B cell (primary cell): ENCODE data around the gene DDX54. TPM values are rescaled to one million over a fixed set of nuclear protein-coding genes. Genes with fewer than 3 reads are reported as not detected.

Experiments used
- ATAC-seq: fragments of 200-7000 bp; cut with Tn5 transposase; one replicate; pipeline ENCODE4 v1.10.0; 2021; ENCODE audit warnings: low read depth, mild to moderate bottlenecking, moderate number of reproducible peaks, moderate library complexity
- CTCF ChIA-PET: fragments of 350-600 bp; sonication (Branson Sonifier 250); formaldehyde crosslinking; loops from one replicate; lab custom pipeline; 2021; ENCODE audit warnings: antibody characterized with exemption, inconsistent platforms; lab: Charles Lee
- POLR2A ChIA-PET: fragments of 350-600 bp; sonication (Branson Sonifier 250); formaldehyde crosslinking; loops from one replicate; lab custom pipeline; 2021; ENCODE audit warnings: antibody characterized with exemption; lab: Charles Lee
- DNase-seq: peaks from one replicate; pipeline ENCODE4 v3.0.0; 2013
- H2AFZ ChIP-seq: 2 replicates; pipeline ENCODE4 v1.6.1; 2012; ENCODE audit warnings: mild to moderate bottlenecking, low read depth, low read length; ENCODE audit not compliant: insufficient read depth, poor library complexity, severe bottlenecking
- H3K27ac ChIP-seq, 2 donors: 1 replicate in 1 of 2; 2 replicates in 1 of 2; pipeline ENCODE4 v1.5.1; 2012 to 2013; ENCODE audit warnings: low read length in 2 of 2, mild to moderate bottlenecking in 2 of 2, moderate library complexity in 1 of 2
- H3K27me3 ChIP-seq, 4 experiments: fragments of 200-600 bp in 1 of 4; sonication (generic) in 1 of 4; replicated peaks in 1 of 4; 1 replicate in 2 of 4; 2 replicates in 2 of 4; pipeline versions ENCODE4 v1.6.1 to v1.7.0; 2013 to 2016; ENCODE audit warnings: low read length in 3 of 4, mild to moderate bottlenecking in 2 of 4, mixed read lengths in 1 of 4, moderate library complexity in 1 of 4; ENCODE audit not compliant: insufficient read depth in 4 of 4, control insufficient read depth in 3 of 4; ENCODE audit errors: control extremely low read depth in 1 of 4
- H3K36me3 ChIP-seq, 2 experiments: replicated peaks in 1 of 2; 1 replicate in 1 of 2; 2 replicates in 1 of 2; pipeline versions ENCODE4 v1.6.1 to v1.7.1; 2013; ENCODE audit warnings: low read length in 1 of 2; ENCODE audit not compliant: insufficient read depth in 2 of 2, control insufficient read depth in 1 of 2; ENCODE audit errors: control extremely low read depth in 1 of 2, extremely low read depth in 1 of 2
- H3K4me1 ChIP-seq, 2 donors: fragments of 200-600 bp in 1 of 2; sonication (generic) in 1 of 2; 1 replicate in 1 of 2; 2 replicates in 1 of 2; pipeline versions ENCODE4 v1.5.1 to v1.6.1; 2013 to 2017; ENCODE audit warnings: low read length in 2 of 2; ENCODE audit not compliant: control insufficient read depth in 2 of 2, insufficient read depth in 2 of 2
- H3K4me2 ChIP-seq: replicated peaks from 2 replicates; pipeline ENCODE3; 2012; ENCODE audit warnings: mild to moderate bottlenecking, low read depth, low read length; ENCODE audit not compliant: poor library complexity, severe bottlenecking
- H3K4me3 ChIP-seq, 5 experiments: fragments of 200-600 bp in 1 of 5; sonication (generic) in 1 of 5; 1 replicate in 3 of 5; 2 replicates in 2 of 5; pipeline versions ENCODE4 v1.5.1 to v1.7.0; 2011 to 2016; ENCODE audit warnings: low read length in 4 of 5, mild to moderate bottlenecking in 4 of 5, low read depth in 2 of 5, control low read depth in 1 of 5, moderate library complexity in 1 of 5; ENCODE audit not compliant: insufficient read depth in 1 of 5; ENCODE audit errors: control extremely low read depth in 1 of 5, extremely low read depth in 1 of 5
- H3K79me2 ChIP-seq: fragments of 200-600 bp; sonication (generic); one replicate; pipeline ENCODE4 v1.6.0; 2016; ENCODE audit warnings: low read length; ENCODE audit not compliant: control insufficient read depth, insufficient read depth
- H3K9ac ChIP-seq: fragments of 200-600 bp; sonication (generic); 2 replicates; pipeline ENCODE4 v1.6.1; 2017; ENCODE audit warnings: mild to moderate bottlenecking, low read length, moderate library complexity
- H3K9me3 ChIP-seq, 3 donors: one replicate each; pipeline versions ENCODE4 v1.6.1 to v1.7.1; 2013; ENCODE audit warnings: low read length in 2 of 3; ENCODE audit not compliant: control insufficient read depth in 2 of 3, insufficient read depth in 1 of 3; ENCODE audit errors: control extremely low read depth in 1 of 3
- H4K20me1 ChIP-seq: 2 replicates; pipeline ENCODE4 v1.6.0; 2012; ENCODE audit warnings: mild to moderate bottlenecking, low read length; ENCODE audit not compliant: insufficient read depth, control insufficient read depth, poor library complexity, severe bottlenecking
- H3K27ac Mint-ChIP-seq: one replicate; pipeline ENCODE4 v1.8.0; 2021; ENCODE audit warnings: mixed read lengths
- H3K27me3 Mint-ChIP-seq: one replicate; pipeline ENCODE4 v1.8.0; 2021; ENCODE audit warnings: mixed read lengths
- H3K4me1 Mint-ChIP-seq: one replicate; pipeline ENCODE4 v1.8.0; 2021; ENCODE audit warnings: mixed read lengths
- H3K4me3 Mint-ChIP-seq: one replicate; pipeline ENCODE4 v1.8.0; 2021; ENCODE audit warnings: mixed read lengths
- H3K9me3 Mint-ChIP-seq: one replicate; pipeline ENCODE4 v1.8.0; 2022; ENCODE audit warnings: mixed read lengths; ENCODE audit not compliant: insufficient read depth
- CTCF ChIP-seq: fragments of 200-600 bp; IDR thresholded peaks from one replicate; pipeline ENCODE4 v1.8.0; 2022; ENCODE audit warnings: antibody characterized with exemption, mild to moderate bottlenecking
- EZH2 ChIP-seq: IDR thresholded peaks from 2 replicates; pipeline ENCODE4 v1.6.1; 2012; ENCODE audit warnings: borderline replicate concordance, low read depth, mild to moderate bottlenecking, moderate library complexity, low read length; ENCODE audit not compliant: insufficient read depth, poor library complexity, severe bottlenecking
- WGBS: methylation state at CpG from one replicate; pipeline ENCODE4 v1.1.5; 2013; ENCODE audit warnings: missing lambda C conversion rate; ENCODE audit not compliant: insufficient coverage; 5-methylcytosine and 5-hydroxymethylcytosine counted together
- intact Hi-C: fragments of 100-400 bp; cut with micrococcal nuclease; formaldehyde crosslinking; loops from one replicate; pipeline ENCODE4 v1.10.0; 2022
- polyA plus RNA-seq: library from polyadenylated mRNA; depleted of rRNA; stranded (reverse); fragments of >200 nt; gene quantifications from 2 replicates; pipeline ENCODE4 v1.2.3, GENCODE V29; 2012
- total RNA-seq, 2 donors: library from RNA; stranded (reverse); fragments of 120-200 nt in 1 of 2; gene quantifications; 1 replicate in 1 of 2; 2 replicates in 1 of 2; pipeline versions ENCODE4 v1.2.3 to v1.2.4, GENCODE V29; 2013 to 2022

DDX54 gene
- total and polyA plus RNA-seq, 2 donors (not counting 1 experiment from before 2014, with no cell fraction given): 55.4 to 101 TPM

- ChIA-PET CTCF (interaction anchor here (1.0 to 7.4 kb wide), 3 partner anchors 14 to 109 kb away, joined by 3 to 73 read pairs (median 4); no protein-coding TSS in a partner anchor), POLR2A (no interaction called here)
- H3K9me3 ChIP-seq: no peaks in the 10 kb centered on the region
- H3K4me1 ChIP-seq: peaks cover 15 to 20% of the 10 kb centered on the region in 2 donors
- no peak for TF ChIP-seq EZH2
- no peak for TF ChIP-seq CTCF
- no peak overlapping the region for H2AFZ ChIP-seq
- no peak overlapping the region for H3K4me3 ChIP-seq
- intact Hi-C loops: loop anchor here (10.0 kb wide), 1 partner anchor 254 kb away; the partner anchor contains the start of gene OAS1
- no peak overlapping the region for H3K4me2 ChIP-seq
- ATAC-seq (no peak), DNase-seq (no peak)
- Mint-ChIP-seq H3K9me3 (no peaks in the 10 kb centered on the region), H3K27me3 (no peaks in the 10 kb centered on the region), H3K4me1 (peaks cover 14% of the 10 kb centered on the region), H3K4me3 (no peak overlapping the region), H3K27ac (no peak overlapping the region)
- no peak overlapping the region for H3K9ac ChIP-seq
- peaks cover 0 to 19% (median 5%) of the 10 kb centered on the region in 4 experiments for H3K27me3 ChIP-seq
- no peak overlapping the region for H3K27ac ChIP-seq
- peaks cover 0 to 49% of the 10 kb centered on the region in 2 experiments for H3K36me3 ChIP-seq
- 98% methylated on average over 26 of the region's 26 CpGs for WGBS
- H4K20me1 ChIP-seq: peaks cover 38% of the 10 kb centered on the region
- H3K79me2 ChIP-seq: peaks cover 6% of the 10 kb centered on the region
Observed at GRCh38 chr12:113158439-113159203, 26.7 kb downstream of the DDX54 start.
